Hindlimb muscle (tissue), 1 donor: ENCODE results near the gene RAB21. TPM values are rescaled to one million over a fixed set of nuclear protein-coding genes. Genes with fewer than 3 reads are reported as not detected.
"Not testable (repeated sequence)": the region's sequence is repeated elsewhere in the genome, so short reads cannot be mapped to it uniquely, and the experiment has no call there.

Experiments
- DNase-seq: peaks from one replicate; pipeline ENCODE4 v3.0.0-alpha.2; 2013
- polyA plus RNA-seq: library from polyadenylated mRNA; unstranded; fragments of 120-200 nt; gene quantifications from one replicate; pipeline ENCODE4 v1.2.1, GENCODE V29; 2013; ENCODE audit not compliant: insufficient read length

Gene RAB21
- polyA plus RNA-seq, 1 donor, result 37.6 TPM

- DNase-seq, result no peak
These were observed 1.8 kb upstream of the RAB21 start for GRCh38 chr12:71752891-71753290.

- peak; percentile 63 for DNase-seq
These were observed 656 bp downstream of the RAB21 start for GRCh38 chr12:71755146-71755892.

- peak; percentile 33 for DNase-seq
These were observed 1.5 kb downstream of the RAB21 start for GRCh38 chr12:71756054-71756690.

GRCh38 chr12:71759941-71760340 lies 5.3 kb downstream of the RAB21 start:
- no peak for DNase-seq

GRCh38 chr12:71760471-71760870 lies 5.8 kb downstream of the RAB21 start:
- DNase-seq, result no peak

GRCh38 chr12:71761354-71761753 lies 6.7 kb downstream of the RAB21 start:
- not testable (repeated sequence) for DNase-seq

- DNase-seq, result no peak
These were observed 9.2 kb downstream of the RAB21 start for GRCh38 chr12:71763677-71764379.

- DNase-seq, result no peak
These were observed 10.1 kb downstream of the RAB21 start for GRCh38 chr12:71764587-71765321.

- no peak for DNase-seq
These were observed 11.5 kb downstream of the RAB21 start for GRCh38 chr12:71766202-71766601.

- no peak for DNase-seq
These were observed 12.5 kb downstream of the RAB21 start for GRCh38 chr12:71767183-71767582.

- DNase-seq, result no peak
These were observed 14.2 kb downstream of the RAB21 start for GRCh38 chr12:71768900-71769299.

GRCh38 chr12:71771069-71771468 lies 16.4 kb downstream of the RAB21 start:
- DNase-seq, result no peak

- no peak for DNase-seq
These were observed 18.1 kb downstream of the RAB21 start for GRCh38 chr12:71772735-71773134.

- DNase-seq, result no peak
These were observed 25.7 kb downstream of the RAB21 start for GRCh38 chr12:71780237-71780822.

GRCh38 chr12:71782017-71782416 lies 27.4 kb downstream of the RAB21 start:
- no peak for DNase-seq

GRCh38 chr12:71786829-71787228 lies 32.2 kb downstream of the RAB21 start:
- DNase-seq, result no peak

- no peak for DNase-seq
These were observed 32.9 kb downstream of the RAB21 start for GRCh38 chr12:71787580-71787979.

- DNase-seq, result no peak
These were observed 35.7 kb downstream of the RAB21 start for GRCh38 chr12:71790331-71790730.

- DNase-seq, result no peak
These were observed 36.9 kb downstream of the RAB21 start for GRCh38 chr12:71791473-71792150.

- DNase-seq, result no peak
These were observed 37.9 kb downstream of the RAB21 start for GRCh38 chr12:71792599-71792998.

GRCh38 chr12:71795901-71796300 lies 41.2 kb downstream of the RAB21 start:
- no peak for DNase-seq

GRCh38 chr12:71797531-71797930 lies 42.9 kb downstream of the RAB21 start:
- DNase-seq, result peak; percentile 9
